ENCODE data around the gene SLC6A17.

Gene SLC6A17

DNA sequence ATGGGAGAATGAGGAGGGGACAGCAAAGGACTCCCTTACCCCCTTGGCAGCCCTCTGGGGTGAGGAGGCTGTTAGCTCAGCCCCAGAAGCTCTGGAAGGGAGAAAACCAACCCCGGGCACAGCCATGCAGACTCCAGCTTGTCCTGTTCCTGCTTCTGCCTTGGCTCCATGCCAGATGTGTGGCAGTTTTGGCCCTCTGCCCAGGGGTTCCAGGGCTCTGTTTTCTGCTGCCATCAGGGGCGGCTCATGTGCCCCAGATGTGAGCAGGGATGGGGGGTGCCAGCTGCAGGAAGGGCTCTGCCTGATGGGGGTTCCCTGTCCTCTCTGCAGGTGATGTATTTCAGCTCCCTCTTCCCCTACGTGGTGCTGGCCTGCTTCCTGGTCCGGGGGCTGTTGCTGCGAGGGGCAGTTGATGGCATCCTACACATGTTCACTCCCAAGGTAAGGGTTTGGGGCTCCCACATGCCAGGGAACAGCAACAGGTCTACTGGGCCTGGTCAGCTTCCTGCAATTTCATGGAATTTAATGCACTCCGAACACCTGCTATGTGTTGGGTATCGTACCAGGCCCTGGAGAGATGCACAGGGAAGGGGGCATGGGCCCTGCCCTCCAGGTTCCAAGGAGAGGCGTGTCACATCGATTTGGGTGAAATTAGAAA, 26.1 kb downstream of the SLC6A17 start:
- Histone ChIP-seq H3K9me3 (ENCODE audit: insufficient read depth, low read depth, low read length) (no peaks in the 10 kb centered on the region; the same call in 1 of the 2 replicates), H3K4me3 (ENCODE audit: low read length) (no peak overlapping the region), H3K4me1 (ENCODE audit: insufficient read depth, low read length) (no peaks in the 10 kb centered on the region), H3K9ac (ENCODE audit: low read depth, low read length) (no peak overlapping the region), H3K27ac (ENCODE audit: low read length) (no peak overlapping the region), H3K36me3 (ENCODE audit: insufficient read depth, low read depth, low read length) (no peaks in the 10 kb centered on the region), H3K27me3 (ENCODE audit: insufficient read depth, low read length) (no peaks in the 10 kb centered on the region)

DNA sequence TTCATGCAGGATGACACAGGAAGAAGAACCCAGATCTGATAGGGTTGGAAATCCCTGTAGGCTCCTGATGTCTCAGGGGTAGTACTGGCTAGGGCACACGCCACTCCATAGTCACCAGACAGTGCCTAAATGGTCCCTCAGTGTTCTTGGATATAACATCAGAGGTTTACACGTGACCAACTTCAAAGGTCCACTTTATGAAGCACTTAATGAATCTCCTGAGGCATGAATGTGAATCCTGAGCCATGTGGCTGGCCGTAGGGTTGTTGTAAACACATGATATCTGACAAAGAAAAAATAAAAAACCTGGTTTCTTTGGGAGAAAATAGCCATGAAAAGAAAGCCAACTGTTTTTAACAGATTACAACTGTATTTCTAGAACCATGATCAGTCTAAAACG, 27.5 kb downstream of the SLC6A17 start:
- Histone ChIP-seq H3K9me3 (ENCODE audit: insufficient read depth, low read depth, low read length) (no peaks in the 10 kb centered on the region; the same call in 1 of the 2 replicates), H3K9ac (ENCODE audit: low read depth, low read length) (no peak overlapping the region), H3K36me3 (ENCODE audit: insufficient read depth, low read depth, low read length) (no peaks in the 10 kb centered on the region), H3K4me1 (ENCODE audit: insufficient read depth, low read length) (no peaks in the 10 kb centered on the region), H3K4me3 (ENCODE audit: low read length) (no peak overlapping the region), H3K27me3 (ENCODE audit: insufficient read depth, low read length) (no peaks in the 10 kb centered on the region), H3K27ac (ENCODE audit: low read length) (no peak overlapping the region)

DNA sequence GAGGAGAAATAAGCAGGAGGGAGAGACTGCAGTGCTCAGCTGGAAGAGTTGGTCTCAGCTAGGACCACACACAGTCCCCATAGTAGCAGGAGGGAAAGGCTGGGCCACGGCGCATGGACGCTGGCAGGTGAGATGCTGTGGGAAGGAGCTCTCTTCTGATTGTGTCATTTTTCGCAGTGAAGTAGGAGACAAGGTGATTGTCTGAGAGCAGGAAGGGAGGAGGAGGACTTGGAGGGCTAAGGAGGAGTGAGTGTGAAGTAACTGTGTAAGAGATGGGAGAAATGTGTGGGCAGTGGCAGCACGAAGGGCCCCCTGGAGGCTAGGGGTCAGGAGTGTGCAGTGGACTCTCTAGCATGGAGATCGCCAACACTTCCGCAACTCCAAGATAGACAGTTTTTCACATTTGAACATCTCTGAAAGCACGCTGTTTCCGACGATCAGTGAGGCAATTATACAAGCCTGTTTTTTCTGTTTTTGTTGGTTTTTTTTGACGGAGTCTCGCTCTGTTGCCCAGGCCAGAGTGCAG, 33.4 kb downstream of the SLC6A17 start:
- H3K36me3 ChIP-seq (ENCODE audit: insufficient read depth, low read depth, low read length) = no peaks in the 10 kb centered on the region
- H3K27ac ChIP-seq (ENCODE audit: low read length) = no peak overlapping the region
- H3K27me3 ChIP-seq (ENCODE audit: insufficient read depth, low read length) = no peaks in the 10 kb centered on the region; the same call in 1 of the 2 replicates

GRCh38 chr1:110184446-110184845, 34.2 kb downstream of the SLC6A17 start:
- no peaks in the 10 kb centered on the region; the same call in 1 of the 2 replicates for H3K27me3 ChIP-seq (ENCODE audit: insufficient read depth, low read length)

More for the DNA sequence above, 33.4 kb downstream of the SLC6A17 start:
- Histone ChIP-seq H3K4me1 (ENCODE audit: insufficient read depth, low read length) (no peaks in the 10 kb centered on the region), H3K9ac (ENCODE audit: low read depth, low read length) (no peak overlapping the region), H3K9me3 (ENCODE audit: insufficient read depth, low read depth, low read length) (no peaks in the 10 kb centered on the region), H3K4me3 (ENCODE audit: low read length) (no peak overlapping the region)

DNA sequence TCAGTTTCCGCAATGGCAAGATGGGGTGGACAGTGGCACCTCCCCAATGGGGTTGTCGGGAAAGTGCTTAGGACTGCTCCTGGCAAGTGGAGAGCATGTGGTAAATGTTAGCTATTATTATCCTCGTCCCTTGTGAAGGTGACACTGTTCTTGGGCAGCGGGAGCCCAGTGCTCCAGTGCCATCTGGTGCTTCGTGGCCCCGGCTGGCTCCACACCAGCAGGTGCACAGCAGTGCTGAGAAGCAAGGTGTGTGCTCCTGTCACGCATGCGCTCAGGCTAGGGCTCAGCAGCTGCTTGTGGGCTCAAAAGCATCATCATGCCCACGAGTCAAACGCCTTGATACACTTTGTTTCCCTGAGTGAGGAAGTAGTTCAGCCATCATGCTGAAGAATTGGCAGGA, 34.9 kb downstream of the SLC6A17 start:
- no peak overlapping the region for H3K4me3 ChIP-seq (ENCODE audit: low read length)

More at GRCh38 chr1:110184446-110184845, 34.2 kb downstream of the SLC6A17 start:
- Histone ChIP-seq H3K9me3 (ENCODE audit: insufficient read depth, low read depth, low read length) (no peaks in the 10 kb centered on the region), H3K27ac (ENCODE audit: low read length) (no peak overlapping the region), H3K9ac (ENCODE audit: low read depth, low read length) (no peak overlapping the region), H3K4me3 (ENCODE audit: low read length) (no peak overlapping the region), H3K4me1 (ENCODE audit: insufficient read depth, low read length) (no peaks in the 10 kb centered on the region), H3K36me3 (ENCODE audit: insufficient read depth, low read depth, low read length) (no peaks in the 10 kb centered on the region)

DNA sequence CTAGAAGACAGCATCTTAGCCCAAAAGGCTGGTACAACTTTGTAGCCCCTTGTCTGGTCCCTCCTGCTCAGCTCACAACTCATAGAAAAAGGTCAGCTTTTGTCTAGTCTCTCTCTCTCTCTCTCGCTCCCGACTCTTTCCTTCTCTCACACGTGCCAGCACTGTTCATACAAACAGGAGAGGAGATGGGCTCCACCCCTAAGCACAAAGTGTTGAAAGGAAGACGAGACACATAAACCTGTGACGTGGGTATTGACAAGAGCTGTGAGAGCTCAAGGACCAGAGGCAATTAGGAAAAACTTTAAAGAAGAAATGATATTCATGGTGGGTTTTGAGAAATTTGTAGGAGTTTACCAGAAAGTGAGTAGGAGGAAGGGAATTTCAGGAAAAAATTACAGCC, 36.3 kb downstream of the SLC6A17 start:
- no peak overlapping the region for H3K9ac ChIP-seq (ENCODE audit: low read depth, low read length)
- H3K27me3 ChIP-seq (ENCODE audit: insufficient read depth, low read length) = no peaks in the 10 kb centered on the region; the same call in 1 of the 2 replicates
- no peaks in the 10 kb centered on the region for H3K9me3 ChIP-seq (ENCODE audit: insufficient read depth, low read depth, low read length)
- no peaks in the 10 kb centered on the region for H3K4me1 ChIP-seq (ENCODE audit: insufficient read depth, low read length)
- H3K27ac ChIP-seq (ENCODE audit: low read length) = no peak overlapping the region
- H3K36me3 ChIP-seq (ENCODE audit: insufficient read depth, low read depth, low read length) = no peaks in the 10 kb centered on the region
- no peak overlapping the region for H3K4me3 ChIP-seq (ENCODE audit: low read length)

More for the DNA sequence above, 34.9 kb downstream of the SLC6A17 start:
- Histone ChIP-seq H3K27ac (ENCODE audit: low read length) (no peak overlapping the region), H3K4me1 (ENCODE audit: insufficient read depth, low read length) (no peaks in the 10 kb centered on the region), H3K36me3 (ENCODE audit: insufficient read depth, low read depth, low read length) (no peaks in the 10 kb centered on the region), H3K9ac (ENCODE audit: low read depth, low read length) (no peak overlapping the region), H3K27me3 (ENCODE audit: insufficient read depth, low read length) (no peaks in the 10 kb centered on the region; the same call in 1 of the 2 replicates), H3K9me3 (ENCODE audit: insufficient read depth, low read depth, low read length) (no peaks in the 10 kb centered on the region)

- Histone ChIP-seq H3K9me3 (ENCODE audit: insufficient read depth, low read depth, low read length) (no peaks in the 10 kb centered on the region), H3K4me3 (ENCODE audit: low read length) (no peak overlapping the region), H3K9ac (ENCODE audit: low read depth, low read length) (no peak overlapping the region), H3K27me3 (ENCODE audit: insufficient read depth, low read length) (no peaks in the 10 kb centered on the region; the same call in 1 of the 2 replicates), H3K27ac (ENCODE audit: low read length) (no peak overlapping the region), H3K4me1 (ENCODE audit: insufficient read depth, low read length) (no peaks in the 10 kb centered on the region), H3K36me3 (ENCODE audit: insufficient read depth, low read depth, low read length) (no peaks in the 10 kb centered on the region)
Measured at GRCh38 chr1:110187139-110187890, 37.0 kb downstream of the SLC6A17 start.

DNA sequence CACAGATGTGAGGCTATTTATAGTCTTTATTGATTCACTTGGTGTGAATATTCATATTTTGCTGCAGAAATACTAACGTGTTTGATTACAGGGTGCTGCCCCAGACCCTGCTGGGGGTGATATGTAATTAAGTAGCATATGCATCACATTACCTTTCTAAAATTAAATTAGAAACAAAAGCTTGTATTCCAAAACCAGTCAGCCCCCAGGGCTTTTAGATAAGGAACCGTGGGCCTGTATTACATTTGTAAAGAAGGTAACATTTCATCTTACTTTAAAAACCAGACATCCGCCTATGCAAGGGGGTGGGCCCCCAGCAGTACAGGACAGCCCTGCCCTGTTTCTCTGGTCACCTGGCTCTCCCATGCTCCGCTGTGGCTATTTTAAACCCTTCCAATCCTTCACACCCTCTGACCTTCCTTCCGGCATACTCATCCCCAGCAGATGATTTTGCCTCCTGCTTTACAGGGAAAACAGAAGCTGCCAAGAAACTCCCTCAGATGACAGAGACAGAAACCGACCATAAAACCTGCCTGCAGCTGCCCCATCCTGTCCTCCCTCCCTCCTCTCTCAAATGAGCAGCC, 37.8 kb downstream of the SLC6A17 start:
- no peak overlapping the region for H3K27ac ChIP-seq (ENCODE audit: low read length)
- no peaks in the 10 kb centered on the region; the same call in 1 of the 2 replicates for H3K27me3 ChIP-seq (ENCODE audit: insufficient read depth, low read length)
- H3K4me1 ChIP-seq (ENCODE audit: insufficient read depth, low read length) = no peaks in the 10 kb centered on the region
- H3K4me3 ChIP-seq (ENCODE audit: low read length) = no peak overlapping the region
- no peak overlapping the region for H3K9ac ChIP-seq (ENCODE audit: low read depth, low read length)
- no peaks in the 10 kb centered on the region for H3K36me3 ChIP-seq (ENCODE audit: insufficient read depth, low read depth, low read length)
- no peaks in the 10 kb centered on the region for H3K9me3 ChIP-seq (ENCODE audit: insufficient read depth, low read depth, low read length)

DNA sequence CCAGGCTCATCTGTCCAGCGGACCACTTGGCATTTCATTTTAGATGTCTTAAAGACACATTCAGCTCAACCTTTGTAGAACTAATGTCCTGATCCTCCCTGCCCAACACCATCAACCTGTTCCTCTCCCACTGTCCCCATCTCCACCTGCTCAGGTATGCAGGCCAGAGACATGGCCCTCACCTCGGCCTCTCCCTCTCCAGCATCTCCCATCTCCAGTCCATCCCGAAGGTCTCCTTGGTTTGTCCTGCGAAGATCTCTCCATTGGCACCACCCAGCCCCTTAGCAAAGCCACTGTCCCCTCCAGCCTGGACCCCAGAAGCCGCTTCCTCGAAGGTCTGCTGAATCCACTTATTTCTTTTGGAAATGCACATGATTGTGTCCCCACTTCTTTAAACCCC, 38.9 kb downstream of the SLC6A17 start:
- Histone ChIP-seq H3K9me3 (ENCODE audit: insufficient read depth, low read depth, low read length) (no peaks in the 10 kb centered on the region), H3K4me1 (ENCODE audit: insufficient read depth, low read length) (no peaks in the 10 kb centered on the region), H3K27ac (ENCODE audit: low read length) (no peak overlapping the region), H3K9ac (ENCODE audit: low read depth, low read length) (no peak overlapping the region), H3K4me3 (ENCODE audit: low read length) (no peak overlapping the region), H3K36me3 (ENCODE audit: insufficient read depth, low read depth, low read length) (no peaks in the 10 kb centered on the region), H3K27me3 (ENCODE audit: insufficient read depth, low read length) (no peaks in the 10 kb centered on the region; the same call in 1 of the 2 replicates)

DNA sequence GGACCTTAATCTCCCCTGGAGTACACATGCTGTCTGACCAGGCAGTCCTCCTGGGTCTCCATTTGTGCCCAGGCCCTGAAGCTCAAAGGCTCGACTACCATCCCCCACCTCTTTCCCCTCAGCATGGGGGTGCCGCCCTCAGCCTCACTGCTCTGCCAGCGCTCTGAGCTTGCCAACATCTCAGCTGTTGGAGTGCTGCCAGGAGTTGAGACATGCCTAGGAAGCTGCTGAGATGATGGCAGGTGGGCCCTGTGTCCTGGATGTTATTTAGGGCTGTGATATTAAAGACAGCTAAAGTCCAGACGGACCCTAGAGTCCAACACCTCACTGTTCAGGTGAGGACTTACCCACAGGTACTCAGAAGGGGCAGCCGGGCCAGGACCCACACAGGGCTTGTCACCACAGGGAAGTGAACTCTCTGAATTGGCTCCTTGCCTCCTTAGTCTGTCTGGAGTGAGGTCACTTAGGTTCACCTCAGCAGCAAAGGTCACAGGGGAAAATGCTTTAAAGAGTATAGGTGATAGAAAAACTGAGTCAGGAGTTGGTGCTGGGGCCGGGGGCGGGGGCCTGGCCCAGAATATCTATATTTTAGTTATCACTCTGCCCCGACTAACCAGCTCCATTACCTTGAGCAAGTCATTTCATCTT, 40.1 kb downstream of the SLC6A17 start:
- no peak overlapping the region for H3K9ac ChIP-seq (ENCODE audit: low read depth, low read length)
- no peaks in the 10 kb centered on the region for H3K4me1 ChIP-seq (ENCODE audit: insufficient read depth, low read length)
- no peak overlapping the region for H3K4me3 ChIP-seq (ENCODE audit: low read length)
- H3K9me3 ChIP-seq (ENCODE audit: insufficient read depth, low read depth, low read length) = no peaks in the 10 kb centered on the region
- H3K27ac ChIP-seq (ENCODE audit: low read length) = no peak overlapping the region
- H3K36me3 ChIP-seq (ENCODE audit: insufficient read depth, low read depth, low read length) = no peaks in the 10 kb centered on the region
- no peaks in the 10 kb centered on the region for H3K27me3 ChIP-seq (ENCODE audit: insufficient read depth, low read length)

GRCh38 chr1:110192541-110192940, 42.2 kb downstream of the SLC6A17 start:
- no peaks in the 10 kb centered on the region for H3K36me3 ChIP-seq (ENCODE audit: insufficient read depth, low read depth, low read length)
- H3K27ac ChIP-seq (ENCODE audit: low read length) = no peak overlapping the region
- no peak overlapping the region for H3K4me3 ChIP-seq (ENCODE audit: low read length)
- no peaks in the 10 kb centered on the region for H3K9me3 ChIP-seq (ENCODE audit: insufficient read depth, low read depth, low read length)
- H3K27me3 ChIP-seq (ENCODE audit: insufficient read depth, low read length) = no peaks in the 10 kb centered on the region
- H3K4me1 ChIP-seq (ENCODE audit: insufficient read depth, low read length) = no peaks in the 10 kb centered on the region
- H3K9ac ChIP-seq (ENCODE audit: low read depth, low read length) = no peak overlapping the region
